NCI-H128 (cell line): Measurements from ENCODE around the gene ZNF236.
"Not testable (repeated sequence)": the region's sequence is repeated elsewhere in the genome, so short reads cannot be mapped to it uniquely, and the experiment has no call there.

Experiments
- DNase-seq: peaks from one replicate; lab custom pipeline; 2025; ENCODE audit not compliant: unreplicated experiment; lab: John Stamatoyannopoulos, UW

The ZNF236 gene

GRCh38 chr18:76822506-76823160 is at the start of gene ZNF236:
Gene ZNF236, plus strand, starts transcription at chr18:76822557. Its CDS starts 51 bp downstream, at chr18:76822608.
- DNase-seq = peak; percentile 54

- no peak for DNase-seq
Observed at GRCh38 chr18:76772665-76773064, 49.7 kb upstream of the ZNF236 start.

GRCh38 chr18:76777036-76777435 is 45.3 kb upstream of the ZNF236 start:
- not testable (repeated sequence) for DNase-seq

GRCh38 chr18:76783786-76784484 is 38.4 kb upstream of the ZNF236 start:
- no peak for DNase-seq

- DNase-seq = no peak
Observed at GRCh38 chr18:76785872-76786271, 36.5 kb upstream of the ZNF236 start.

- no peak for DNase-seq
Observed at GRCh38 chr18:76788571-76789317, 33.6 kb upstream of the ZNF236 start.

GRCh38 chr18:76791106-76791505 is 31.3 kb upstream of the ZNF236 start:
- DNase-seq = no peak

- DNase-seq = no peak
Observed at GRCh38 chr18:76791642-76792041, 30.7 kb upstream of the ZNF236 start.

GRCh38 chr18:76794326-76794725 is 28.0 kb upstream of the ZNF236 start:
- DNase-seq = no peak

- DNase-seq = peak; percentile 29
Observed at GRCh38 chr18:76801567-76802505, 20.5 kb upstream of the ZNF236 start.

GRCh38 chr18:76803413-76803812 is 18.9 kb upstream of the ZNF236 start:
- no peak for DNase-seq

- DNase-seq = peak; percentile 62
Observed at GRCh38 chr18:76803814-76804213, 18.5 kb upstream of the ZNF236 start.

GRCh38 chr18:76805221-76805620 is 17.1 kb upstream of the ZNF236 start:
- no peak for DNase-seq

GRCh38 chr18:76806301-76806700 is 16.1 kb upstream of the ZNF236 start:
- no peak for DNase-seq

GRCh38 chr18:76808561-76808960 is 13.8 kb upstream of the ZNF236 start:
- no peak for DNase-seq

GRCh38 chr18:76811530-76811929 is 10.8 kb upstream of the ZNF236 start:
- not testable (repeated sequence) for DNase-seq

- no peak for DNase-seq
Observed at GRCh38 chr18:76814256-76814655, 8.1 kb upstream of the ZNF236 start.

- no peak for DNase-seq
Observed at GRCh38 chr18:76816127-76816526, 6.2 kb upstream of the ZNF236 start.

GRCh38 chr18:76817888-76818611 is 4.3 kb upstream of the ZNF236 start:
- no peak for DNase-seq
